A549 treated with RU486 at 1 μM for 4 hours (cell line): ENCODE results near the gene DBNDD2. TPM values are rescaled to one million over a fixed set of nuclear protein-coding genes. Genes with fewer than 3 reads are reported as not detected.

Source experiments
- total RNA-seq: library from RNA; stranded (reverse); fragments of 200-300 nt; extraction: Qiagen RNA extraction; gene quantifications from 5 replicates; pipeline ENCODE4 v1.2.3, GENCODE V29; 2022; ENCODE audit warnings: low read depth

The DBNDD2 gene, protein sequence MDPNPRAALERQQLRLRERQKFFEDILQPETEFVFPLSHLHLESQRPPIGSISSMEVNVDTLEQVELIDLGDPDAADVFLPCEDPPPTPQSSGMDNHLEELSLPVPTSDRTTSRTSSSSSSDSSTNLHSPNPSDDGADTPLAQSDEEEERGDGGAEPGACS
- 23.3 to 31.4 TPM (median 26.8 TPM) in 5 replicates for total RNA-seq

DNA sequence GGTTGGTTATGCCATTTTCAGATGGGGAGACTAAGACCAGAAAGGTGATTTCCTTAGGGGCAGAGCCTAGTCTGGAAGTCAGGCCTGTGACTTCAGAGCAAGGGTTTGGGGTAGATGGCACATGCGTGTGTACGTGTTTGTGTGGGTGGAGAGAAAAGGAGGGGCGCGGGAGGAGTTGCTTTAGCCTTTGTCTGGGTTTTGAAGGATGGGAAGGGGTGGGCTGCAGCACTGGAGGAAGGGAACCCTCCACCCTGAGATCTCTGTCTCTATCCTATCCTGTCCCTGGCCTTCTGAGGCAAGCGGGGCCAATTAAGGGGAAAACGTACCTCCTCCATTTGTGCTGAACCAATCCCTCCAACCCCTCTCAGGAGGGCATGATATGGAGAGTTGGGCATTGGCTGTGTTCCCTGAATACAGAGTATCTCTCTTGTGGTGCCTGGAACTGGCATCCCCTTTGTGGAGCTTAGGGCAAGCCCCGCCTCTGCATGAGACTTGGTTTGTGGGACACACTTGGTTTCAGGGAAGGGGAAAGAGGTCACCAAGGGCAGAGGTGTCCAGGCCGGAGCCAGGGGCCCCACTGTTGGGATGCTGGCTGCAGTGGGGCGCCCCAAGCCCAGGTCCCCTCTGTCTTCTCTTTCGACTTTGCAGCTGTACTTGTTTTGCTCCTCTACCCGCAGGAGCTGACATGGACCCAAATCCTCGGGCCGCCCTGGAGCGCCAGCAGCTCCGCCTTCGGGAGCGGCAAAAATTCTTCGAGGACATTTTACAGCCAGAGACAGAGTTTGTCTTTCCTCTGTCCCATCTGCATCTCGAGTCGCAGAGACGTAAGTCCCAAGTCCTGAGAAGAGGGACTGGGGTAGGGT lies at the start of gene DBNDD2:
DBNDD2 (plus strand) TSS at position 507 of the 863 bp plus-strand sequence; CDS start at position 686, 179 bp downstream.

DNA sequence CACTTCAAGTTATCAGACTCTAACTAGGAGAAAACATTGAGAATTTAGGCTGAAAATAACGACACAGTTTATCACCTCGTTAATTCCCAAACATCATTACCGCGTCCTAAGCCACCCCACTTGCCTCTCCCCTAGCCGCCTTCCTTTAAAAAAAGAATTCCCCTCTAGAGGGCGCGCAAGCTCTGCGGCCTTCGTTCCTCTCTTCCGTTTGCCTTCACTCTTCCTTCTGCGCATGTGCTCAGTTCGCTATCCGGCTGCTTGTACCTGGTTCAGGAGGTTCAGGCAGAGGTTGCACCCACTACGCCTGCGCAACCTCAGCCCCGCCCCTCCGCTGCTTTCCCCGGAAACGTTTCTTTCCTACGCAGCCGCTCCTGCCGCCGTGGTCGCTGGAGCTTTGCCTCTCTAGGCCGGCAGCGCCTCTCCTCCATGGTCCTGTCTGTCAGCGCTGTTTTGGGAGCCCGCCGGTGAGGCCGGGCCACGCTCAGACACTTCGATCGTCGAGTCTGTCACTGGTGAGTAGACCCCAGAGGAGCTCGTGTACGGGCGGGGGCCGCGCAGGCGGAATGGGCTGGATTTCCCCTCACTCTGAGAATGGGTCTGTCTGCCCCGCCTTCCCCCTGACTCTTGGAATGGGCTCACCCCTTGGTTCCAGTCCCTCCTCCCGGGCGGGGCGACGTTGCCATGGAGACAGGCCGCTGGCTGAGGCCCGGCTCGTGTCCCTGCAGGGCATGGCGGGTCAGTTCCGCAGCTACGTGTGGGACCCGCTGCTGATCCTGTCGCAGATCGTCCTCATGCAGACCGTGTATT lies 45.1 kb upstream of the DBNDD2 start, which contains the start of gene SYS1:
SYS1 (plus strand) TSS at position 353 of the 807 bp plus-strand sequence; CDS start at position 729, 376 bp downstream.

DNA sequence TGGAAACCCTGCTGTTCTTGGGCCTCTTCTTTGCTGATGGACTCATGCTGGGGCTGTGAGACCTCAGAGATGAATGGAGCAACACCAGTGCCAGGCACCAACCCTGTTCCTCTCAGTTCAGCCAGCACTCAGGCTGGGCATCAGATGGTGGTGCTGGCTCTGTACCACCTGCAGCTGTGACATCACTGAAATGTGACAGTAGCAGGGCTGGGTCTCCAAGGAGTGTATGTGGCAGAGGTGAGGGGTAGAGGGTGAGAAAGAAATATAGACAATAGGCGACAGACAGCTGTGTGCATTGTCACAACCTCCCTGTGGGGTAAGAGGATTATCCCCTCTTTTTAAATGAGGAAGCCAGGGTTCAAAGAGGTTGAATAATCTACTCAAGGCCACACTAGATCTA lies 29.9 kb upstream of the DBNDD2 start, which contains the start of gene TP53TG5:
TP53TG5 (minus strand) TSS at position 135 of the 400 bp plus-strand sequence; CDS start at position 46, 89 bp downstream.

GRCh38 chr20:45415822-45416637 lies 7.9 kb downstream of the DBNDD2 start, which contains the start of gene PIGT:
Gene PIGT (plus strand): TSS chr20:45416141. CDS start chr20:45416157, 16 bp downstream.

Other genes with a start within 250 kb of the DBNDD2 start
- gene PI3, start 233.4 kb upstream of the DBNDD2 start, total RNA-seq = 2.2 to 3.6 TPM (median 3.5 TPM) in 5 replicates
- gene SEMG1, start 201.3 kb upstream of the DBNDD2 start, total RNA-seq = not detected in 5 replicates
- not detected in 5 replicates for gene SEMG2, start 186.9 kb upstream of the DBNDD2 start, total RNA-seq
- gene SLPI, start 153.7 kb upstream of the DBNDD2 start, total RNA-seq = 8.9 to 16.3 TPM (median 11.7 TPM) in 5 replicates
- gene RBPJL, start 101.4 kb upstream of the DBNDD2 start, total RNA-seq = not detected in 5 replicates
- 0.06 to 0.14 TPM (median 0.12 TPM) in 4 of 5 replicates, not detected in the other for gene MATN4, start 100.0 kb upstream of the DBNDD2 start, total RNA-seq
- gene SDC4, start 59.9 kb upstream of the DBNDD2 start, total RNA-seq = 119 to 141 TPM (median 134 TPM) in 5 replicates
- gene SYS1, start 45.1 kb upstream of the DBNDD2 start, total RNA-seq = 29.1 to 31.6 TPM (median 30.4 TPM) in 5 replicates
- not detected in 5 replicates for gene TP53TG5, start 30.0 kb upstream of the DBNDD2 start, total RNA-seq
- gene PIGT, start 7.9 kb downstream of the DBNDD2 start, total RNA-seq = 86.2 to 103 TPM (median 99.3 TPM) in 5 replicates
- gene WFDC2, start 61.5 kb downstream of the DBNDD2 start, total RNA-seq = not detected in 5 replicates
- gene SPINT3, start 107.3 kb downstream of the DBNDD2 start, total RNA-seq = not detected in 5 replicates
- not detected in 5 replicates for gene WFDC6, start 131.2 kb downstream of the DBNDD2 start, total RNA-seq
- gene EPPIN, start 139.1 kb downstream of the DBNDD2 start, total RNA-seq = not detected in 5 replicates
- gene WFDC8, start 171.0 kb downstream of the DBNDD2 start, total RNA-seq = not detected in 5 replicates
- gene WFDC10A, start 221.4 kb downstream of the DBNDD2 start, total RNA-seq = not detected in 5 replicates
- not detected in 5 replicates for gene WFDC9, start 223.0 kb downstream of the DBNDD2 start, total RNA-seq